SK-N-SH (cell line): ENCODE measurements around the gene STEAP2.

Source experiments
- ELF1 ChIP-seq: IDR thresholded peaks from 2 replicates; pipeline ENCODE4 v1.4.0; 2012
- EP300 ChIP-seq, 2 experiments: IDR thresholded peaks; 2 replicates each; pipeline versions ENCODE4 v1.4.0 to v1.6.1; 2012; ENCODE audit warnings: borderline replicate concordance in 1 of 2, low read depth in 1 of 2, low read length in 1 of 2
- RFX5 ChIP-seq: IDR thresholded peaks from 2 replicates; pipeline ENCODE4 v1.6.1; 2012; ENCODE audit warnings: mild to moderate bottlenecking, improper control_type of control experiment, low read length
- TAF1 ChIP-seq: IDR thresholded peaks from 2 replicates; pipeline ENCODE4 v1.6.1; 2012; ENCODE audit warnings: low read depth, mild to moderate bottlenecking, low read length, moderate library complexity, borderline replicate concordance
- TEAD4 ChIP-seq: IDR thresholded peaks from 2 replicates; pipeline ENCODE4 v1.4.0; 2012; ENCODE audit warnings: mild to moderate bottlenecking, borderline replicate concordance; ENCODE audit not compliant: insufficient read depth
- YY1 ChIP-seq: IDR thresholded peaks from 2 replicates; pipeline ENCODE4 v1.4.0; 2012; ENCODE audit warnings: low read depth, mild to moderate bottlenecking
- TF ChIP-seq, protein P1 (sequence below): fragments of 200-600 bp; sonication (generic); IDR thresholded peaks from 2 replicates; pipeline ENCODE4 v1.6.1; 2017; ENCODE audit warnings: antibody characterized with exemption, mild to moderate bottlenecking, moderate library complexity
- TF ChIP-seq, protein P2 (sequence below): fragments of 150-350 bp; IDR thresholded peaks from 2 replicates; pipeline ENCODE4 v1.6.1; 2016; ENCODE audit warnings: mild to moderate bottlenecking, low read depth, low read length
- TF ChIP-seq, protein P3 (sequence below): fragments of 150-350 bp; IDR thresholded peaks from 2 replicates; pipeline ENCODE4 v1.6.1; 2017; ENCODE audit warnings: antibody characterized with exemption, low read length, low read depth, borderline replicate concordance

- TF ChIP-seq, protein P1, sequence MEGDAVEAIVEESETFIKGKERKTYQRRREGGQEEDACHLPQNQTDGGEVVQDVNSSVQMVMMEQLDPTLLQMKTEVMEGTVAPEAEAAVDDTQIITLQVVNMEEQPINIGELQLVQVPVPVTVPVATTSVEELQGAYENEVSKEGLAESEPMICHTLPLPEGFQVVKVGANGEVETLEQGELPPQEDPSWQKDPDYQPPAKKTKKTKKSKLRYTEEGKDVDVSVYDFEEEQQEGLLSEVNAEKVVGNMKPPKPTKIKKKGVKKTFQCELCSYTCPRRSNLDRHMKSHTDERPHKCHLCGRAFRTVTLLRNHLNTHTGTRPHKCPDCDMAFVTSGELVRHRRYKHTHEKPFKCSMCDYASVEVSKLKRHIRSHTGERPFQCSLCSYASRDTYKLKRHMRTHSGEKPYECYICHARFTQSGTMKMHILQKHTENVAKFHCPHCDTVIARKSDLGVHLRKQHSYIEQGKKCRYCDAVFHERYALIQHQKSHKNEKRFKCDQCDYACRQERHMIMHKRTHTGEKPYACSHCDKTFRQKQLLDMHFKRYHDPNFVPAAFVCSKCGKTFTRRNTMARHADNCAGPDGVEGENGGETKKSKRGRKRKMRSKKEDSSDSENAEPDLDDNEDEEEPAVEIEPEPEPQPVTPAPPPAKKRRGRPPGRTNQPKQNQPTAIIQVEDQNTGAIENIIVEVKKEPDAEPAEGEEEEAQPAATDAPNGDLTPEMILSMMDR = no peak
- TF ChIP-seq YY1 (no peak), TAF1 (no peak), ELF1 (no peak), RFX5 (no peak), TEAD4 (no peak), EP300 (IDR thresholded peaks at IDR 0.05; ENCODE audit: borderline replicate concordance in 1 of 2, low read depth in 1 of 2, low read length in 1 of 2) (no peak)
- TF ChIP-seq, protein P2, sequence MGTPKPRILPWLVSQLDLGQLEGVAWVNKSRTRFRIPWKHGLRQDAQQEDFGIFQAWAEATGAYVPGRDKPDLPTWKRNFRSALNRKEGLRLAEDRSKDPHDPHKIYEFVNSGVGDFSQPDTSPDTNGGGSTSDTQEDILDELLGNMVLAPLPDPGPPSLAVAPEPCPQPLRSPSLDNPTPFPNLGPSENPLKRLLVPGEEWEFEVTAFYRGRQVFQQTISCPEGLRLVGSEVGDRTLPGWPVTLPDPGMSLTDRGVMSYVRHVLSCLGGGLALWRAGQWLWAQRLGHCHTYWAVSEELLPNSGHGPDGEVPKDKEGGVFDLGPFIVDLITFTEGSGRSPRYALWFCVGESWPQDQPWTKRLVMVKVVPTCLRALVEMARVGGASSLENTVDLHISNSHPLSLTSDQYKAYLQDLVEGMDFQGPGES = no peak
- TF ChIP-seq, protein P3, sequence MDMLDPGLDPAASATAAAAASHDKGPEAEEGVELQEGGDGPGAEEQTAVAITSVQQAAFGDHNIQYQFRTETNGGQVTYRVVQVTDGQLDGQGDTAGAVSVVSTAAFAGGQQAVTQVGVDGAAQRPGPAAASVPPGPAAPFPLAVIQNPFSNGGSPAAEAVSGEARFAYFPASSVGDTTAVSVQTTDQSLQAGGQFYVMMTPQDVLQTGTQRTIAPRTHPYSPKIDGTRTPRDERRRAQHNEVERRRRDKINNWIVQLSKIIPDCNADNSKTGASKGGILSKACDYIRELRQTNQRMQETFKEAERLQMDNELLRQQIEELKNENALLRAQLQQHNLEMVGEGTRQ = no peak
Observed at GRCh38 chr7:90272242-90272641, 60.7 kb downstream of the STEAP2 start.
